Choroid plexus epithelial cell (primary cell): ENCODE measurements around the gene PMS1.
A peak's percentile ranks its signal among the peaks of the same experiment; 100 is the strongest.

Experiments used
- DNase-seq: peaks from one replicate; pipeline ENCODE4 v3.0.0-alpha.2; 2010; ENCODE audit warnings: low read depth
- H3K4me3 ChIP-seq: 2 replicates; pipeline ENCODE4 v1.5.1; 2011; ENCODE audit warnings: low read depth, mild to moderate bottlenecking, control low read depth, low read length, moderate library complexity
- CTCF ChIP-seq: conservative IDR thresholded peaks from 2 replicates; pipeline ENCODE4 v1.5.1; 2011; ENCODE audit warnings: low read depth, mild to moderate bottlenecking, control low read depth, inconsistent platforms, low read length, moderate library complexity

PMS1 gene

GRCh38 chr2:189794310-189794709, 10.1 kb downstream of the PMS1 start:
- no peak for TF ChIP-seq CTCF
- DNase-seq: no peak
- H3K4me3 ChIP-seq: no peak overlapping the region

- DNase-seq: no peak
- no peak overlapping the region for H3K4me3 ChIP-seq
- no peak for TF ChIP-seq CTCF
Measured at GRCh38 chr2:189797902-189798301, 13.7 kb downstream of the PMS1 start.

- TF ChIP-seq CTCF: peak; percentile 57
- no peak overlapping the region for H3K4me3 ChIP-seq
- peak; percentile 83 for DNase-seq
Measured at GRCh38 chr2:189798312-189799029, 14.2 kb downstream of the PMS1 start.

- H3K4me3 ChIP-seq: no peak overlapping the region
- no peak for TF ChIP-seq CTCF
- no peak for DNase-seq
Measured at GRCh38 chr2:189799030-189799331, 14.7 kb downstream of the PMS1 start.

GRCh38 chr2:189799531-189799930, 15.3 kb downstream of the PMS1 start:
- no peak overlapping the region for H3K4me3 ChIP-seq
- DNase-seq: peak; percentile 72
- no peak for TF ChIP-seq CTCF

- no peak for DNase-seq
- no peak overlapping the region for H3K4me3 ChIP-seq
- TF ChIP-seq CTCF: no peak
Measured at GRCh38 chr2:189802396-189802912, 18.2 kb downstream of the PMS1 start.

- TF ChIP-seq CTCF: peak; percentile 5
- peak; percentile 42 for DNase-seq
- H3K4me3 ChIP-seq: no peak overlapping the region
Measured at GRCh38 chr2:189803431-189803830, 19.2 kb downstream of the PMS1 start.
